Mammary epithelial cell (primary cell): ENCODE results near the gene BLOC1S4.

Source experiments
- EZH2 ChIP-seq: IDR thresholded peaks from 2 replicates; pipeline ENCODE4 v1.6.1; 2012; ENCODE audit warnings: low read length, inconsistent platforms, borderline replicate concordance
- TF ChIP-seq, protein P1 (sequence below), 2 donors: IDR thresholded peaks in 1 of 2; conservative IDR thresholded peaks in 1 of 2; 2 replicates each; pipeline ENCODE4 v1.5.1; 2011 to 2012; ENCODE audit warnings: inconsistent platforms in 2 of 2, low read length in 2 of 2, mild to moderate bottlenecking in 2 of 2, control low read depth in 1 of 2, low read depth in 1 of 2; ENCODE audit not compliant: insufficient read depth in 1 of 2; ENCODE audit errors: extremely low read depth in 1 of 2

DNA sequence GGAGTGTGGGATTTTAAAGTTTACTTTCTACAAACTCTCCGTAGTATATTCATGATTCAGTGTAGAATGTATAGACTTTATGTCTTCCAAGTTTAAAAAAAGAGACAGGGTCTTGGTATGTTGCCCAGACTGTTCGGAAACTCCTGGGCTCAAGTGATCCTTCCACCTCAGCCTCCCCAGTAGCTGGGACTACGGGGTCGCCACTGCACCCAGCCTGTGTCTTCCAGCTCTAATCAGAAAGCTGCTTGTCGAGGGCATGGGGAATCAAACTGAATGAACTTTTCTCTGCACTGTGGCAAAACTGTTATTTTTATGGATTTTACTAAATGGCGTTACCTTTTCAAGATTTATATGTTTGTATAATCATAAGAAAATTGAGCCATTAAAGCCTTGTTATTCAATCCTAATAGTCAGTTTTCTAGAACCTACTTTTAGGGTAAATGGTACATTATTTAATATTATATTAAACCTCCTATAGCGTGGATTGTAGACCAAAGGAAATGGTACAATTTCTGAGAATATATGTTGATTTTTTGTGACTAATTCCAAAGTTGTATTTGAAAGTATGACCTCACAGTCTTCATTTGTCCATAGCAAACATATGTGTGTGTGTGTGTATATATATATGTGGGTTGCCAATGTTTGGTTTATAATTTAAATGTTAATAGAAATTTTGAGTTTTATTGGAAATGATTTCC is 1.1 kb downstream of the BLOC1S4 start:
- TF ChIP-seq, protein P1, sequence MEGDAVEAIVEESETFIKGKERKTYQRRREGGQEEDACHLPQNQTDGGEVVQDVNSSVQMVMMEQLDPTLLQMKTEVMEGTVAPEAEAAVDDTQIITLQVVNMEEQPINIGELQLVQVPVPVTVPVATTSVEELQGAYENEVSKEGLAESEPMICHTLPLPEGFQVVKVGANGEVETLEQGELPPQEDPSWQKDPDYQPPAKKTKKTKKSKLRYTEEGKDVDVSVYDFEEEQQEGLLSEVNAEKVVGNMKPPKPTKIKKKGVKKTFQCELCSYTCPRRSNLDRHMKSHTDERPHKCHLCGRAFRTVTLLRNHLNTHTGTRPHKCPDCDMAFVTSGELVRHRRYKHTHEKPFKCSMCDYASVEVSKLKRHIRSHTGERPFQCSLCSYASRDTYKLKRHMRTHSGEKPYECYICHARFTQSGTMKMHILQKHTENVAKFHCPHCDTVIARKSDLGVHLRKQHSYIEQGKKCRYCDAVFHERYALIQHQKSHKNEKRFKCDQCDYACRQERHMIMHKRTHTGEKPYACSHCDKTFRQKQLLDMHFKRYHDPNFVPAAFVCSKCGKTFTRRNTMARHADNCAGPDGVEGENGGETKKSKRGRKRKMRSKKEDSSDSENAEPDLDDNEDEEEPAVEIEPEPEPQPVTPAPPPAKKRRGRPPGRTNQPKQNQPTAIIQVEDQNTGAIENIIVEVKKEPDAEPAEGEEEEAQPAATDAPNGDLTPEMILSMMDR (conservative IDR thresholded peaks at IDR 0.05 in 1 of 2, IDR thresholded peaks at IDR 0.05 in 1 of 2; ENCODE audit: extremely low read depth in 1 of 2, insufficient read depth in 1 of 2, low read depth in 1 of 2, low read length in 2 of 2): no peak
- no peak for TF ChIP-seq EZH2
